Measurements from ENCODE around the gene CAMTA1. TPM values are rescaled to one million over a fixed set of nuclear protein-coding genes. Genes with fewer than 3 reads are reported as not detected.

Gene CAMTA1
- total and polyA plus RNA-seq, 4 donors: 78.7 to 438 (median 173) TPM

DNA sequence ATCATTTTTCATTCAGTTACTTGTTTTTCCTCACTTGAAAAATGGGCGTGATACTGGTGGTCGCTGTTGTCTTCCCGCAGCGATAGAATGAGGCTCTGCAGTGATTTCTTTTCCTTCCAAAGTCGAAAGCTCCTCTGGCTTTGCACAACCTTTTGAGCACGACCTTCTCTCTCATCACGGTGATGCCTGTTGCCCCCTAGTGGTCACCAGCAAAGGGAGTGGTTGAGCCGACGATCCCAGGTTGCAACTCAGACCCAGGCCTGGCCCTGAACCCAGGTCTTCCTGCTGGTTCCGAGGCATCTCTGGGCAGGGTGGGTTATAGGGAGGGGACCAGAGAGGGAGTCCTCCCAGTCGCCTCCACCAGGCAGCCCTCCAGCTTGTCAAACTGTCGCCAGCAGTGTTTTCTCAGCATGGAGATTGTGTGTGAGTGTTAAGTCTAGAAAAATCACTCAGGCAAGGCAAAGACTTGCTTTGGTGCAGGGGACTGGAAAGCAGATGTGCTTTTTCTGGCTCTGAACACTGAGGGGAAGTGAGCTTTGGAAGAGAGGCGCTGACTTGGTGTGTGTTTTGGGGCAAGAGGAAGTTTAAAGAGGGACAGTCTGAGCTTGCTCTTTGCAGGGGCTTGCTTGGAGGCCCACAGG, 285.3 kb downstream of the CAMTA1 start:
- WGBS, 2 donors: 9 to 10% methylated on average over 13 of the region's 13 CpGs
- Histone ChIP-seq H3K4me1 (ENCODE audit: control insufficient read depth in 1 of 2, insufficient read depth in 2 of 2, low read length in 2 of 2) (no peaks in the 10 kb centered on the region), H3K27ac (ENCODE audit: low read depth in 1 of 2, low read length in 2 of 2) (no peak overlapping the region), H3K9me3 (ENCODE audit: control insufficient read depth, low read length) (no peaks in the 10 kb centered on the region), H3K4me3 (ENCODE audit: low read length in 2 of 2) (peak overlapping the region; percentile 6 to 51), H3K27me3 (ENCODE audit: control insufficient read depth in 1 of 2, insufficient read depth in 2 of 2, low read length in 1 of 2) (no peaks in the 10 kb centered on the region), H3K36me3 (ENCODE audit: control insufficient read depth in 1 of 2, insufficient read depth in 2 of 2, low read length in 1 of 2) (no peaks in the 10 kb centered on the region)
- intact Hi-C loops (cut with DNase I): loop anchor here (1.0 to 10.0 kb wide), 5 partner anchors 178 to 350 kb away; partner anchors contain the start of gene CAMTA1 (in 1 of the 2)
- ATAC-seq (ENCODE audit: low FRiP score): peak; percentile 84
- peak in 1 of 2 donors; percentile 68 for DNase-seq

DNA sequence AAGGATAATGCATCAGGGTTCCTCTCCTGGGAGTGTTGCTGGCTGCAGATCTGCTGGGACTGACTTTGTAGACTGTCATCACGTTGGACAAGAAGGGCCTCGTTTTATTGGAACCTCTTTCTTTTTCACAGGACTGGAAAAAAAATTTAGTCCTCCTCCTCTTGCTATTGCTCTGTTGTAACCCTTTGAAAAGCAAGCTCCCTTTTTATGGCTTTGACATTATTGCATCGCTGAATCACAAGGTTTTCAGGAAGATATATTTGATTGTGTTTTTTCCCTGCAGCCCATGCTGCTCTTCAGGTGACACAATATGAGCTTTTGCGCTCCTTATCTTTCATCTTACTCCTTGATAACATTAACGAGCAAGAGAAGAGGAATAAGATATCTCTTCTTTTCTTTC, 290.9 kb downstream of the CAMTA1 start:
- no peak overlapping the region for H3K27ac ChIP-seq (ENCODE audit: low read depth in 1 of 2, low read length in 2 of 2)
- no peaks in the 10 kb centered on the region for H3K27me3 ChIP-seq (ENCODE audit: control insufficient read depth in 1 of 2, insufficient read depth in 2 of 2, low read length in 1 of 2)
- H3K9me3 ChIP-seq (ENCODE audit: control insufficient read depth, low read length): peaks cover 5% of the 10 kb centered on the region
- DNase-seq: no peak
- intact Hi-C loops (cut with DNase I): loop anchor here in 1 of 2 donors (10.0 kb wide), 1 partner anchor 291 kb away; the partner anchor contains the start of gene CAMTA1
- WGBS, 2 donors: 69 to 70% methylated on average over 5 of the region's 5 CpGs
- no peak overlapping the region for H3K4me3 ChIP-seq (ENCODE audit: low read length in 2 of 2)
- no peak for ATAC-seq (ENCODE audit: low FRiP score)
- H3K4me1 ChIP-seq (ENCODE audit: control insufficient read depth in 1 of 2, insufficient read depth in 2 of 2, low read length in 2 of 2): no peaks in the 10 kb centered on the region
- H3K36me3 ChIP-seq (ENCODE audit: control insufficient read depth in 1 of 2, insufficient read depth in 2 of 2, low read length in 1 of 2): no peaks in the 10 kb centered on the region

DNA sequence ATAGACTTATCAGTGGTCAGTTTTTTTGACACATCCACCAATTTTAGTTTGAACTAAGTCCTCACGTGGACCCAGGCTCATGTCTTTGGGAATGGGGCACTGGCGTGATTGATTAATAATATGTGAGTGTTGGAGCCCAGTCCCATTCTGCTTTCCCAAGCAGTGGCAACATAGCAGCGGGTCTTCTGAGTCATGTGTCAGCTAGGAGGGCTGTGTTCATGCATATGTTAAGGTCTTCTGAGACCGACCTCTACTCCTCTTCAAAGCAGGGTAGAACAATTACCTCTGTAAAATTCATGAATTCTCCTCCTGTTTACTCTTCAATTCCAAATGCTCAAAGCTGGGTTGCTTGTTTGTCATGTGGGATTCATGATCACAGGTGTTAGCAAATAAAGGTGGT, 291.3 kb downstream of the CAMTA1 start:
- H3K27me3 ChIP-seq (ENCODE audit: control insufficient read depth in 1 of 2, insufficient read depth in 2 of 2, low read length in 1 of 2): no peaks in the 10 kb centered on the region
- H3K9me3 ChIP-seq (ENCODE audit: control insufficient read depth, low read length): peaks cover 5% of the 10 kb centered on the region
- H3K4me3 ChIP-seq (ENCODE audit: low read length in 2 of 2): no peak overlapping the region
- DNase-seq (no peak), ATAC-seq (ENCODE audit: low FRiP score) (no peak)
- intact Hi-C loops (cut with DNase I): loop anchor here in 1 of 2 donors (10.0 kb wide), 1 partner anchor 292 kb away; the partner anchor contains the start of gene CAMTA1
- no peaks in the 10 kb centered on the region for H3K4me1 ChIP-seq (ENCODE audit: control insufficient read depth in 1 of 2, insufficient read depth in 2 of 2, low read length in 2 of 2)
- H3K36me3 ChIP-seq (ENCODE audit: control insufficient read depth in 1 of 2, insufficient read depth in 2 of 2, low read length in 1 of 2): no peaks in the 10 kb centered on the region
- H3K27ac ChIP-seq (ENCODE audit: low read depth in 1 of 2, low read length in 2 of 2): no peak overlapping the region
- WGBS, 2 donors: 66 to 71% methylated on average over 4 of the region's 4 CpGs

DNA sequence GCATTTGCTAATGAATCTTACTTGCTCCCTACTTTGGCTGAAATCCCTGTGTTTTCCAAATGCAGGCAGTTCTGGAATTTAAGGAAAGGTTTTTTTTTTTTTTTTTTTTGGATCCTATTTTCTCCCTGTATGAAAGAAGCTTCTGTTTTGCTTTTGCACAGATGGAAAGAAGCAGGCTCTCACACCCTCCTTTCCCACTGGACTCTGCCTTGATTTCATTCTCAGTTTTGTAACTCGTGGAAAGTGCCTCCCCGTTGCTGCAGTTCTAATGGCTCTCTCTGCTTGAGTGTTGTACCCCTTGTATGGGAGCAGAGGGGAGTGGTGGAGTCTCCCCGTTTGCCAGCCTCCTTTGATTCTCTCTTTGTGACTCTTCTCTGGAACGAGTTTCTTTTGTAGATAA, 291.9 kb downstream of the CAMTA1 start:
- H3K36me3 ChIP-seq (ENCODE audit: control insufficient read depth in 1 of 2, insufficient read depth in 2 of 2, low read length in 1 of 2): no peaks in the 10 kb centered on the region
- H3K9me3 ChIP-seq (ENCODE audit: control insufficient read depth, low read length): peaks cover 5% of the 10 kb centered on the region
- 40 to 65% methylated on average over 4 of the region's 4 CpGs for WGBS, 2 donors
- no peak for DNase-seq
- intact Hi-C loops (cut with DNase I): loop anchor here in 1 of 2 donors (10.0 kb wide), 1 partner anchor 292 kb away; the partner anchor contains the start of gene CAMTA1
- no peak overlapping the region for H3K4me3 ChIP-seq (ENCODE audit: low read length in 2 of 2)
- ATAC-seq (ENCODE audit: low FRiP score): no peak
- H3K27me3 ChIP-seq (ENCODE audit: control insufficient read depth in 1 of 2, insufficient read depth in 2 of 2, low read length in 1 of 2): no peaks in the 10 kb centered on the region
- no peaks in the 10 kb centered on the region for H3K4me1 ChIP-seq (ENCODE audit: control insufficient read depth in 1 of 2, insufficient read depth in 2 of 2, low read length in 2 of 2)
- no peak overlapping the region for H3K27ac ChIP-seq (ENCODE audit: low read depth in 1 of 2, low read length in 2 of 2)

DNA sequence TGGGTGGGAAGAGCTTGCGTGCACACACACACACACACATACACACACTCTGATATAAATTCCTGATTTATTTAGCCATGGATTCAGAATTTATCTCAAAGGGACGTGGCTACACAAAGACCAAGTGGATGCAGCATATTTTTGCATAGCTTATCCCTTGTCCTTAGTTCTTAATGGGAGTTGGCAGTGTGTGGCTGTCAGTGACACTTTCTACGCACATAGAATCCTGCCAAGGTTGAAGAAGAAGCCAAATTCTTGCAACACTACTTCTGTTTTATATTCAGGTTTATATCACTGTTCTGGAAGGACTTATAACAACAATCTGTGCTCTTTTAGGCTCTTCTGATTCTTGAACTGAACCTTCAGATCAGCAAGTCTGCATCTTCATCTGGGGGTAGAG, 292.7 kb downstream of the CAMTA1 start:
- no peak for ATAC-seq (ENCODE audit: low FRiP score)
- Histone ChIP-seq H3K9me3 (ENCODE audit: control insufficient read depth, low read length) (peaks cover 5% of the 10 kb centered on the region), H3K27me3 (ENCODE audit: control insufficient read depth in 1 of 2, insufficient read depth in 2 of 2, low read length in 1 of 2) (no peaks in the 10 kb centered on the region), H3K4me3 (ENCODE audit: low read length in 2 of 2) (no peak overlapping the region), H3K36me3 (ENCODE audit: control insufficient read depth in 1 of 2, insufficient read depth in 2 of 2, low read length in 1 of 2) (no peaks in the 10 kb centered on the region), H3K4me1 (ENCODE audit: control insufficient read depth in 1 of 2, insufficient read depth in 2 of 2, low read length in 2 of 2) (no peaks in the 10 kb centered on the region), H3K27ac (ENCODE audit: low read depth in 1 of 2, low read length in 2 of 2) (no peak overlapping the region)
- WGBS, 2 donors: 82 to 83% methylated on average over 3 of the region's 3 CpGs
- DNase-seq: no peak
- intact Hi-C loops (cut with DNase I): loop anchor here in 1 of 2 donors (10.0 kb wide), 1 partner anchor 293 kb away; the partner anchor contains the start of gene CAMTA1

DNA sequence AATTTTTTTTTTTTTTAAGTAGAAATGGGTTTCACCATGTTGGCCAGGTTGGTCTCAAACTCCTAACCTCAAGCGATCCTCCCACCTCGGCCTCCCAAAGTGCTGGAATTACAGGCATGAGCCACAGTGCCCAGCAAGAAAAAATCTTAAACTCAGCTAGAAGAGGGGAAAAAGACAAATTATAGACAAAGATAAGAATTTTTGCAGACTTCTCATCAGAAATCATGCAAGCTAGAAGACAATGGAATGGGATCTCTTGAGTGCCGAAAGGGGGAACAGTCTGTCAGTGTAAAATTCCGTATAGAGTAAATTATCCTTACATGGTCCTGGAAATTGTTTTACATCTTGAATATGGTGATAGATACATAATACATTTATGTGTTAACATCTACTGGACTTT, 294.4 kb downstream of the CAMTA1 start:
- Histone ChIP-seq H3K27me3 (ENCODE audit: control insufficient read depth in 1 of 2, insufficient read depth in 2 of 2, low read length in 1 of 2) (no peaks in the 10 kb centered on the region), H3K27ac (ENCODE audit: low read depth in 1 of 2, low read length in 2 of 2) (no peak overlapping the region), H3K9me3 (ENCODE audit: control insufficient read depth, low read length) (peaks cover 5% of the 10 kb centered on the region), H3K4me3 (ENCODE audit: low read length in 2 of 2) (no peak overlapping the region), H3K4me1 (ENCODE audit: control insufficient read depth in 1 of 2, insufficient read depth in 2 of 2, low read length in 2 of 2) (no peaks in the 10 kb centered on the region), H3K36me3 (ENCODE audit: control insufficient read depth in 1 of 2, insufficient read depth in 2 of 2, low read length in 1 of 2) (no peaks in the 10 kb centered on the region)
- intact Hi-C loops (cut with DNase I): loop anchor here in 1 of 2 donors (10.0 kb wide), 1 partner anchor 295 kb away; the partner anchor contains the start of gene CAMTA1
- ATAC-seq (ENCODE audit: low FRiP score): no peak
- DNase-seq: no peak
- 89 to 90% methylated on average over 4 of the region's 4 CpGs for WGBS, 2 donors

DNA sequence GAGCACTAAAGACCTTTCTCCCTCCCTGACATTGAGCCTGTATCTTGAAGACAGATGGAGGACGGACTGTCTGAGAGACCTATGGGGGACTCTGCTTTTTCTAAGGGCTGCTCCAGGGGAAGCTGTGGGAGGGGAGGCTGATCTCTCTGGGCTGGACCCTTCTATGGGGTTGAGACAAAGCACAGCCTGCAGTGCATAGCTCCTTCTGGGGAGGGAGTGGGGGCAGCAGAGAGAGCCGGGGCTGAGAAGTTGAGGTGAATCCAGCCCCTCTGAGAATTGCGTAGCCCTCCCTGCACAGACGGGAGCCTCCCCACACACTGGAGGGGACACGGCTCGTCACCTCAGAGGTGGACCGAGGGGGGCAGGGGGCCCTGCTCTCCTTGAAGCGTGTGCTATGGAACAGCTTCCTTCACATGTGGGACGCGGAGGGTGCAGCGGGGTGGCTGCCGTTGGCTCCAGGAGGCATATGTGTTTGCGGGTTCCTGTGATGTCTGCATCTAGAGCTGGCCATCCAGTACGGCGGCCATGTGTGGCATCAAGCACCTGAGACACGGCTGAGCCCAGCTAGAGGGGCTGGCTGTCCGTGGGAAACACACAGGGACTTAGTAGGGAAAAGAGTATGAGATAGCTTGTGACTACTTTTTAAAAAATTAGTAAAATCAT, 299.1 kb downstream of the CAMTA1 start:
- Histone ChIP-seq H3K27me3 (ENCODE audit: control insufficient read depth in 1 of 2, insufficient read depth in 2 of 2, low read length in 1 of 2) (no peaks in the 10 kb centered on the region), H3K36me3 (ENCODE audit: control insufficient read depth in 1 of 2, insufficient read depth in 2 of 2, low read length in 1 of 2) (no peaks in the 10 kb centered on the region), H3K27ac (ENCODE audit: low read depth in 1 of 2, low read length in 2 of 2) (no peak overlapping the region), H3K4me3 (ENCODE audit: low read length in 2 of 2) (no peak overlapping the region), H3K9me3 (ENCODE audit: control insufficient read depth, low read length) (peaks cover 3% of the 10 kb centered on the region), H3K4me1 (ENCODE audit: control insufficient read depth in 1 of 2, insufficient read depth in 2 of 2, low read length in 2 of 2) (no peaks in the 10 kb centered on the region)
- DNase-seq (peak in 1 of 2 donors; percentile 13), ATAC-seq (ENCODE audit: low FRiP score) (no peak)
- intact Hi-C loops (cut with DNase I): no loop called here
- WGBS, 2 donors: 54 to 62% methylated on average over 17 of the region's 17 CpGs

DNA sequence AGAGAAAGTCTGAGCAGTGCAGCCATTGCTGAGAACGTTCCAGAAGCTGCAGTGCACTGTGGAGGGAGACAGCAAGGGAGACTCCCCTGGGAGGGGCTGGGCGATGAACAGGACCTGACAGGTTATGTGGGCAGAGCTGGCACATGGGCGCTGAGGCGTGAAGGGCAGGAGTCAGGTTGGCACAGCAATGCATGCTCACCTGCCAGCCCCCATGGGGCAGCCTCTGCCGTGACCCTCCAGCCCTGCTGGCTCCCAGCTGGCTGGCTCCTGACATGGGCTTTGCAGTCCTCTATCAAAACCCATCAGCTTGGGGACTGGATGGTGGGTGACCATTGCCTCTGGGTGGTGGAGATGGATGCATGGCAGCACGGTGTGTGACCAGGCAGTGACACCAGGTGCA, 300.3 kb downstream of the CAMTA1 start:
- DNase-seq: peak in 1 of 2 donors; percentile 53
- WGBS, 2 donors: 79 to 84% methylated on average over 6 of the region's 6 CpGs
- no peak for ATAC-seq (ENCODE audit: low FRiP score)
- Histone ChIP-seq H3K36me3 (ENCODE audit: control insufficient read depth in 1 of 2, insufficient read depth in 2 of 2, low read length in 1 of 2) (no peaks in the 10 kb centered on the region), H3K27me3 (ENCODE audit: control insufficient read depth in 1 of 2, insufficient read depth in 2 of 2, low read length in 1 of 2) (no peaks in the 10 kb centered on the region), H3K4me3 (ENCODE audit: low read length in 2 of 2) (no peak overlapping the region), H3K4me1 (ENCODE audit: control insufficient read depth in 1 of 2, insufficient read depth in 2 of 2, low read length in 2 of 2) (no peaks in the 10 kb centered on the region), H3K9me3 (ENCODE audit: control insufficient read depth, low read length) (peaks cover 3% of the 10 kb centered on the region), H3K27ac (ENCODE audit: low read depth in 1 of 2, low read length in 2 of 2) (no peak overlapping the region)
- intact Hi-C loops (cut with DNase I): no loop called here
